ENCODE results near the gene MFRP.
"Not testable (repeated sequence)": the region's sequence is repeated elsewhere in the genome, so short reads cannot be mapped to it uniquely, and the experiment has no call there.

Gene MFRP

DNA sequence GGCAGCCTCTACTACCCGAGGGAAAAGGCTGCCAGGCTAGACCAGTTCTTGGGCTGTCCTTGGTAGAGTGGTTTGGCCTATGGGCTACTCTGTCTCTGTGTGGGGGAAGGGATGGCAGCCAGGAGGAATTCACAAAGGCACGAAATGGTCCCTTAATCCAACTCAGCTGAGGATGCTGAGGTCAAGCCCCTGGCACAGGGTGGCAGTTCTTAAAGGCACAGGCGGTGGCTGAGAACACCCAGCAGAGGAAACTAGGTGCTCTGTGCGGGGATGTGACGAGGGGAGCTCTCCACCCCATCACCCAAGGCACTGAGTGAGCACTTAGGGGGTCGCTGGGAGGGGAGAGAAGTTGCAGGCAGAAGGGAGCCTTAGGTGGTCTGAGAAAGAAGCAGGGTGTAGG, at the start of gene MFRP:
TSS of gene MFRP (minus strand) at position 101 of the 400 bp plus-strand sequence. CDS start 192 bp downstream, outside the sequence.
- no peak for DNase-seq

DNA sequence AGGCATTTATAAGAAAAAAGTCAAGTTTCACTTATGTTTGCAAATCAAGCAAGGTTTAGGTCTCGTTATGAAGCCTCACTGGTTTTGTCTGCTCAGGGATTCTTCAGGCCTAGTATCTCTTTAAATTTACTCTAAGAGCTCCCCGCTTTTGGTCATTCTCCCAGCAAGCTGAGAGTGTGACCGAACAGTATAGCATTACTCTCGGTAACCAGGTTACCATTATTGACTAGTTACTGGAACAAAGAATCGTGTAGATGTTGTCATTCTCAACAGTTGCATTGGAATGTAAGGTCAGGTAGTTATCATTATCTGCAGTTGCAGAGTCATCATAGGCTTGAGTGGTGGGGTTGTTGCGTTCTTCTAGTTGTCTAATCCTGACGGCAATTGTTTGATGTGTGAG, 44.8 kb upstream of the MFRP start:
- DNase-seq: no peak

DNA sequence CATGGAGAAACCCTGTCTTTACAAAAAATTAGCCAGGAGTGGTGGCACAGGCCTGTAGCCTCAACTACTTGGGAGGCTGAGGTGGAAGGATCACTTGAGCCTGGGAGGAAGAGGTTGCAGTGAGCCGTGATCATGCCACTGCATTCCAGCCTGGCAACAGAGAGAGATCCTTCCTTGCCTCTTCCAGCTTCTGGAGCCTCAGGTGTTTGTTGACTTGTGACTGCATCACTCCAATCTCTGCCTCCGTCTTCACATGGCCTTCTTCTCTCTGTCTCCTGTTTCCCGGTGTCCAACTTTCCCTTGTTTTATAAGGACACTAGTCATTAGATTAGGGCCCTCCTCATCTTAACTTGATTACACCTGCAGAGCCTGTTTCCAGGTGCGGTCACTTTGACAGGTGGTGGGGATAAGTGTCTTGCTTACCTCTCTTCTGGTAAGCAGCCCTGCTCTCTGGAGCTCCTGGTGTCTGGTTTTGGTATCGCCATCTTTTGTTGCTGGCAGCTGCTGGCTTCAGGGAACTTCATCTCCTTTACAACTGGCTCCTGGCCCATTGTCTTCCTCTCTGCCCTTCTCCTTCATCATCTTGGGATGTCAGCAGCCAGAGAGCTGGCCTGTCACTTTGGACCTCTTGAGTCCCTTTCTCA, 43.2 kb upstream of the MFRP start:
- DNase-seq: peak; percentile 48

DNA sequence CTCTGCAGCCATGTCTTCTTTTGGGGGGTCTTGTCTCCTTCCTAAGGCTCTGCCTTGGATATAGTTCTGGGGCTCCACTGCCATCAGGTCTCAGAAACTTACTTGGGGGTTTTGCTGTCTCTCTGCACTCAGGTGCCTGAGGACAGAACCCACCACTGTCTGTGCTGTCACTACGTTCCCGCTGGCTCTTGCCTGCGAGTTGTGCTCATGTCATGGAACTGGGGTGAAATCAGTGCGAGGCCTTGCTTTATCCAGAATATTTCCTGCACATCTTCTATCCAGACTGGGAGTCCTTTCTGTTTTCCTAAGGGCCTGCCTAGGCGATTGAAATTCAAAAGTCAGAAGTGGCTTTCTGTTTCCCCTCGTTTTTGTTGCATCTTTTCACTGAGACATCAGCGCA, 41.6 kb upstream of the MFRP start:
- no peak for DNase-seq

DNA sequence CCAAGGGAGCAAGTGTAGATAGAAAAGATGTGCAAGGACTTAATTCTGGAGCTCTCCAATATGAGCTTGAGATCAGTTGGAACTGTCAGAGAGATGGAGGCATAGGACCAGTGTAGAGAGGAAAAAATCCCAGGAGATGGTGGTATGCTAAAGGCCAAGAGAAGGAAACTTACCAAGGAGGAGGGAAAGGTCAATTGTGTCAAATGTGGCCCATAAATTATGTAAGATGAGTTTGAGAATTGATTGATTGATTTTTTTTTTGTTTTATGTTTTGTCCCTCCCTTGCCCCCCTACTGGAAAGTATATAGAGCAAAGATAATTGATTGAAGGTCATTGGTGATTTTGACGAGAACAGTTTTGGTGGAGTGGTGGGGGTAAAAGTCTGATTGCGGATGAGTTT, 37.8 kb upstream of the MFRP start:
- no peak for DNase-seq

DNA sequence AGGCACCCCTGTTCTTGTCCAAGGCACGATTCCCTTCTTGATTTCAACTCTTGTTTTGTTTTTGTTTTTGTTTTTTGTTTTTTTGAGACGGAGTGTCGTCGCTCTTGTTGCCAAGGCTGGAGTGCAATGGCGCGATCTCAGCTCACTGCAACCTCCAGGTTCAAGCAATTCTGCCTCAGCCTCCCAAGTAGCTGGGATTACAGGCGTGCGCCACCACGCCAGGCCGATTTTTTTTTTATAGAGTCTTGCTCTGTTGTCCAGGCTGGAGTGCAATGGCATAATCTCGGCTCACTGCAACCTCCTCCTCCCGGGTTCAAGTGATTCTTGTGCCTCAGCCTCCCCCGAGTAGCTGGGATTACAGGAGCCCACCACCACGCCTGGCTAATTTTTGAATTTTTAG, 36.0 kb upstream of the MFRP start:
- not testable (repeated sequence) for DNase-seq

DNA sequence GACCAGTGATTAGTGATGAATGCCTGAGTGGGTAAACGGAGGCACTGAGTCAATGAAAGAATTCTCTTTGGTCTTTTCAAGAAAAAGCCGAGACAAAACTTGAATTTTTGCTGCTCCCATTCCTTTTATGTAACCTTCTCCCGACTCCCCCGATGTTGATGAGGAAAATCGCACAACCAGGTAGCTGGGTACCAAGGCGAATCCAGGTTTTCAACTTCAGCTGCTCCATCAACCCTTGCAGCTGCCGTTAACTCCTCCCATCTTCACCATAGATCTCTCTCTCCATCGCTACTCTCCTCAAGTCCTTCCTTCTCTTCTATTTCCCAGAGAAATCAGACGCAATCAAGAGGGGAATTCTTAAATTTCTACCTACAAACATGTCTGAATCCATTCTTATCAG, 35.6 kb upstream of the MFRP start:
- no peak for DNase-seq

DNA sequence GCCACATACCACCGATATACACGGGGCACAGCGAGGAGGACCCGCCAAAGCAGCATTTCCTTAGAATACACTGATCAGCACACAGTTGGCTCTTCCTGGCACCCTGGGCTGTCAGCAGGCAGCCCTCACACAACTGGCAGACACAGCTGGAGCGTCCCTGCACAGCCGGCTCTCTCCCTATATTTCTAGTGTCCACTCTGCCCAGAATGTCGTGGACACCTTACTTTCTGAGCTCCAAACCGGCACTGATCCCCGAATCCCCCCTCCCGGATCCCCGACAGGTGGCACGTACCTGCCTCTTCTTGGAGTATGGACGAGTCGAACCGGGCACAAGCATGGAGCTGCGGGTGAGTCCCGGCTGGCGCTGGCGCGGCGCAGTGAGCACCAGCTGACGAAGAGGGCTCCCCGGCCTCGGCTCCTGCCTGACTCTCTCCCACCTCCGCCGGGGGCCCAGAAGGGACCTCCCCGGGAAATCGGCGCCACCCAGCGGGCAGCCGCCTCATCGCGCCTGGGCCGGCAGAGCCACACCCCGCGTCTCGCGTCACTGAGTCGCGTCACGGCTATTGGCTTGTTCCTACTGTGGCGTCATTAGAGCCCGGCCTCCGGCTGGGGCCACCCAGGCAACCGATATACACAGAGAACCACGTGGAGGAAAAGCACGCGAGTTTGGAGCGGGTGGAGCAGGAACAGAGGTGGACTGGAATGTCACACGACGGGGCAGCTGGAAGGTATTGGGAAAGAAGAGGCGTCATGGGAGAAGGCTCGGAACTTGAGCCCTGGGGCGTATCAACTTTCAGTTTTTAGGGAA, 34.9 kb upstream of the MFRP start, which contains the start of gene USP2:
TSS of gene USP2 (minus strand) at position 510 of the 808 bp plus-strand sequence. CDS start 8,210 bp downstream, outside the sequence.
- DNase-seq: peak; percentile 99

DNA sequence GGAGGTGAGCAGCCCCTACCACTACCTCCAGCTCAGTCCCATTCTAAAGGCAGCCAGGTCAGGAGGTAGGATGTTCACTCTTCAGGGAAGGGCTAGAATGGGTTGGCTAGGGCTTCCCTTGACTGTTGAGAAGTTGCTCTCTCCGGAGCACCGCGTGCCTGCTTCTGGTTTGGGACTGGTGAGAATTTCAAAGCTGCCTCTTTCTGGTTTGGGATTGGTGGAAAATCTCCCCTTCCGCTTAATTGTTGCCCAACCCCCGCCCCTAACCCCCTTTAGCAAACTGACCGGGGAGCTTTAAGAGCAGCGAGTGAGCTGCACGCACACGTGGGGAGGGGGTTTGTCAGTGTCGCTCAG, 34.3 kb upstream of the MFRP start:
- peak; percentile 68 for DNase-seq

DNA sequence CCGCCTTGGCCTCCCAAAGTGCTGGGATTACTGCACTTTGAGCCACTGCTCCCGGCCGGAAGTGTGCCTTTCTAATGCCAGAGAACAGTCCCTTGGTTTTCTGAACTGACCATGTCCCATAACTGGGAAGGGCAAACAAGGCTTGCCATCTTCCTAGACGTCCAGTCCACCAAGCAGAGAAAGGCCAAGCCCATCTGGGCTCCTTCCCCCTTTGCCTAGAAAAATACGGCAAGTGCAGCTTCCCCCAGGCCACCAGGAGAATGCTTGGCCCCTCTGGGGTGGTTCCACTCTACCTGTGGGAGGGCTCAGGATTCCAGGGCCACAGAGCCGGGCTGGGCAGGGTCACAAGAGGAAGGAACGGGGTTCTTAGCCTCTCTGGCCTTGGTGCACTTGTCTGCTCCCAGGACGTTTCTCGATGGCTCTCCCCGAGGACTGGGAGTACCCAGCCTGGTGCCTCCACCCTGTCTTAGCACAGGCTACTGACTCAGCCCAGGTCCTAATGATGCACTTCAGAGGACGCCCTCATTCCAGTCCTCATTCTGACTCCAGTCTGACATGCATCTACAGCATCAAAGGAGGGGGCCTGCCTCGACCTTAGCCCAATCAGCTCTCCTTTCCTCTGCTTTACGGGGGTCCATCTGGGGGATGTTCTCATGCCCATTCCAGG, 33.8 kb upstream of the MFRP start:
- peak; percentile 45 for DNase-seq

DNA sequence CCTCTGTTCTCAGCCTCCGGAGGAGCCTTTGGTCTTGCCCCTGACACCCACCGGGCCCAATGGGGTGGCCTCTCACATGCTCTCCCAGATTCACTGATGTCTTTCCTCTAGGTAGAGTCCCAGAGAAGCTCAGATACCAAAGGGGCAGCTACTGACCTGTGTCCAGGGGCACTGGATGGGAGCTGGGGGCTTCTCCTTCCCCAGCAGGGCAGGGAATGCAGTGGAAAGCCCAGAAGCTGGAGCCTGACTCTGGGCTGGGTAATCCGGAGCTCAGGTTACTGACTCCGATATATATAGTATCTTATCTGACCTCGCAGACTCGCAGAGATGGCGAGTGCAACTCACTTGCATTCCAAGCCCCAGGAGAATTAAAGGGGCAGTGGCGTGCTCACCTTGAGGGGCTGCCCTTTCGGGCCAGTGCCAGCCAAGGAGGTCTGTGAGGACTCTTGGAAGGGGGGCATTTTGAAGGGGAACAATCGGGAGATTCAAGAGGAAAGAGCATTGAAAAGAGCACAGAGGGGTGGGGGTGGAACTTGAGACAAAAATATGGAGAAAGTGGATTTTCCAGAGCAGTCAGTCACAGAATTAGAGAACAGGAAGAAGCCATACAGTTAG, 32.5 kb upstream of the MFRP start:
- DNase-seq: peak; percentile 76

DNA sequence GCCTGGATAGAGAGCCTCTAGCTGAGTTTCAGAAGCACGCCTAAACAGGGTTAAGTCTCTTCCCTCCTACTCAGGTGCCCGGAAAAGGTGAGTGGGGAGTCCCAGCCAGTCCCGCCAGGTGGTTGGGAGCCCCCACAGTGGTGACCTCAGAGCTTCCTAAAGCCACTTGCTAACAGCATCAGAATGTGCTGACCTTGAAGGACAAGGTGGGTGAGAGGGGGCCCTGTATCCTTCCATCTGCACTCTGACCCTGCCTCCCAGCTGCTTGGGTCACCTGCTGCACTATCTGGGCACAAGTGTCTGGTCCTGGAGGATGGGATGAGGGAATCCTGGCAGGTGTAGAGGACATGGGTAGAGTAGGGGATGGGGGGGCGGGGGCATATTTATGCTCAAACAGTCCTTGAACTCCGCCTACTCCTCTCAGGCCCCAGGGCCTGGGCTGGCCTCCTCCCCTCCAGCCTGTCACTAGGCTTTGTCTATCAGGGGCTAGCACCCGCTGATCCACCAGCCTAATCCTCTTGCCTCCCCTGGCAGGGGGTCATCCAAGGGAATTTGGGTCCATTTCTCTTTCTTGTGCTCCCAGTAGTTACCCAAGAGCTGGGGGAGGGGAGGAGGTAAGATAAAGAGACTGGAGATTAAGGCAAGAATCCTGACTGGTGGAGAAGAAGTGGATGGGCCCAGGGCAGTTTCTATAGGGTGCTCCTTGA, 31.6 kb upstream of the MFRP start:
- peak; percentile 64 for DNase-seq

DNA sequence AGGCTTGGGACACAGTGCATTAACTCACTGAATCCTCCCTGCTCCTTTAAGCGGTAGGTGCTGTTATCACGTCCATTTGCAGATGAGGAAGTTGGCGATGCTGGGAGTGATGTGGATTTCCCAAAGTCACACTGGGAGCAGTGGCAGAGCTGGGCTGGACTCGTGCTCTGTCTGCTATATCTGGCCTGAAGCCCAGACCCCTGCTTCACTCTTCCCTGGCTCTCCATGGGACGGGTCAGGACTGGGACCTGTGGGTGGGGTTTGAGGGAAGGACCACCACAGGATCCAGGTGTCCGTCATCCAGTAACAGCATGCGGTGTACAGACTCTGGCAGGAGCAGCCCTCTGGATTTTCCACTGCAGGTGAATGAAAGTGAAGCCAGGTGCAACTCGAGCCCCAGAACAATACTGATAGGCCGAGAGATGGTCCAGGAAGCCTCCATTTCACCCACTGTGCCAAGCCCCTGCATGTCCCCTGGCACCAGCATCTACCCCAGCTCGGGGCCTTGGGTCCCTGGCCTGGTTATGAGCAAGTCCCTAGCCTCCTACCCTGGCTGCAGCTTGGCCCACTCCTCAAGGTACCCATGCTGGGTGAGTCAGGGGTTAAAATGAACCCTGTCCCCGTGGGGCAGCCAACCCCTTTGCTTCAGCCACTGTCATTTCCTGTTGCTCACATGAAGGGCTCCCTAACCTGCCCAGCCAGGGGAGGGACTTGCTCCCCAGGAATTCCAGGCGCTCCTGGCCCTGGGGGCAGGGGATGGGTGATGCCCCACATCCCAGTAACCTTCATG, 30.8 kb upstream of the MFRP start:
- DNase-seq: peak; percentile 72

DNA sequence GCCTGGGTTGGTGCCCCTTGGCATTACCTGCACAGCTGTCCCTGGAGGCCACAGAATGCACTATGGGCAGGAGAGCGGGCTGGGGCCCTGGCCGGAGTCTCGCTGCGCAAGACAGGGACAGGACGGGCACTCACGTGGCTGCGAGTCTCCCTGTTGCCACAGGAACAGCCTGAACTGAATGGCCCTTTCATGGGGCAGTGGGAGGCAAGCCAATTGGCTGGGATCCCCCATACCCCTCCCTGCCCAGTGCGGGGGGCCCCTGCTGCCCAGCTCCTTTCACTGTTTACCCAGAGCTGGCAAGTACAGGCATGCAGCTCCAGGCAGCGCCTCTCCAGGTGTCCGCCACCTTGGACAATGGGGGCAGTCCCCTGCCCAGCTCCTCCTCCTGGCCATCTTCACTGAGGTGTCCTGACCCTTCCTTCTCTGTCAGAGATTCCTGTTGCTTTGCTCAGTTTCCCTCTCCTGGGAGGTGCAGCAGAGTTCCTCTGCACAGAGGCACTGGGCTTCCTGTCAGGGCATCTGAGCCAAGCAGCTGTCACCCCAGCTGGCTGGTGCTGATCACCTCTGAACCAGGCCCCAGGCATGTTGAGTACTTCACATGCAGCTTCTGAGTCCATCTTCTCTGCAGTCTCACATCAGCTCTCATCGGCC, 29.8 kb upstream of the MFRP start:
- DNase-seq: peak; percentile 41

DNA sequence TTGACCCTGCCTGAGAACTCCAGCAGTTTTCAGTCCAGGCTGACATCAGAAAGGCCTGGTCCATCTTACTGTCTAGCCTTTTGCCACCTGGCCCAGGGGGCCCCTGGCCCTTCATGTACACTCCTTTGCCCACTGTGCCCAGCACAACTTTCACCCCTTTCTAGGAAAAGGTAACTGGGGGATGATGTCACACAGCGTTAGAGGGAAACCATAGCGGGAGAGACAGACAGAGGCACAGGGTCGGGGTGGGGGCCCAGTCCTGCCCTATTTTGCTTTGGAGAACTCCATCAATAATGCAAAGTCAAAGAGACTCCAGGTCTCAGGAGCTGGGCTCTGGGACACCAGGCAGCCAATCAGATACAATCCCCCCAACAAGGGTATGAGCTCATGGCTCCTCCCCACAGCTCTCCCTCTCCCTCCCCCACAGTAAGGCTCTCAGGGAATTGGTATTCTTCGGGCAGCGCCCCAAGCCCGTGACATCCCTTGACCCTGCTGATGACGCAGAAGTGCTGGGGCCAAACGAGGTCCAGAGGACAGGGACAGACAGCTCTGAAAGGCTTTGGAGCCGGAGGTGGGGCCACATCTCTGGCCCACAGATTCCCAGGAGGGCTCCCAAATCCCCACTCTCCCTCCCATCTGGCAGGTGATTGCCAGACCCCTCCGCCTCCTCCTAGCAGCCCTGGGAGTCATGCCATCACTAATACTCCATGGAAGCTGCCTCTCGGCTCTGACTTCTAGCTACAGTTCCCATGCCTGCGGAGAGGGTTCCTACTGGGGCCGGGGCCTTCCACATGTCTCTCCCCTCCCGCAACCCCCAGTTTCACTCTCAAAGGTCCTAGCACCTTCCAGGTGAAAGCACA, 29.1 kb upstream of the MFRP start:
- DNase-seq: no peak

DNA sequence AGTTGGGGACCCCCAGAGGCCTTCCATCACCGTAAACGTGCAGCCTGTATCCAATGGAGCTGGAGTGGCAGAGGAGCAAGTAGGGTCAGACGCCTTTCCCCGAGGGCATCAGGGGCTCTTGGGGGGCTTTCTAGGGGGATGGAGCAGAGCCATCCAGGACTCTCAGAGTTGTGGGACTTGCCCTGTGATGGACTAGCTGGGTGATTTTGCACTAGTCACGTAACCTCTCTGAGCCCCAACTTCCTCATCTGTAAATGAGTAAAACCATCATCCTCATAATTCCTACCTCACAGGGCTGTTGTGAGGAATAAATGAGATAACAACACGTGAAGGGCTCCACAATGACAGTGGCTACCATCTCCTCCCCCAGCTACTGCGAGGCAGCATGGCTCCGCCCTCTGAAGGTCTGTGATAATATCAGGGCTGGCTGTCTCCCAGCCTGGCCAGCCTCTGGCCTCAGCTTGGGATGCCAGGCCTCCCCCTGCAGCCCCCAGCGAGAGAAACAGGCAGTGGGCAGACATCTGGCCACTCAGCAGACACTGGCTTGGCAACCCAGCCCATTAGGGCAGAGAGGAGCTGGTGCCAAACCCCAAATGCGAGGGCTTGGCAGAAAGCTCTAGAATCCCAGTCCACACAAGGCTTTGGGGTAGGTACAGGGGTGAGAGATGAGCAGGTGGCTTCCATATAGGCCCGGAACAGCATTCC, 28.3 kb upstream of the MFRP start:
- DNase-seq: peak; percentile 88

DNA sequence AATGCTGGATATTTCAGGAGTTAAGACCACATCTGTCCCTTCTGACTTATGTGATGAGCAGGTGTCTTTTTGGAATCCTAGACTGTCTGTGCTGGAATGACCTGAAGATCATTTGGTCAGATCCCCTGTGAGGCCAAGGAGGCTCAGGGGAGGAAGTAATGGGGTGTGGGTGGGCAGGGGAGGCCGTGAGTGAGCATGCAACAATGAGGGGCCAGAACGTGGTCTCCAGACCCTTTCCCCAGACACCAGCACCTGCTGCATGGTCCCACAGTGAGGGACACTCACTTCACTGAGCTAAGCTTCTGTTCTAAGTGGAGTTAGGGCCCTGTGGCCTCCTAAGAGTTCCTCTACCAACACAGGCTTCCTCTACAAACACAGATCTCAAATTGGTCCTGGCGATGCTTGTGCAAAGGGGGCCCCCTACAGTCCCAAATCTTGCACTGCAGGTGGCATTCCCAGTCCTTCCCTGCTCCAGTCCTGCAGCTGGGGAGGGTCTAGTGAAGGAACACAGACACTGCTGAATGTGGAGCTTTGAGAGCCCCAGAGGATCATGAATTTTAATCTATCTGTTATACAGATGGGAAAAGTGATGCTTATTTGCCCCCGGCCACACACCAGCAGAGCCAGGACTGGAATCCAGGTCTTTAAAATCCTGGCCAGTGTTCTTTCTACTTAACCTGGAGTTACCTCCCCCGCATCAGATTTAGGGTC, 27.6 kb upstream of the MFRP start:
- DNase-seq: peak; percentile 83

DNA sequence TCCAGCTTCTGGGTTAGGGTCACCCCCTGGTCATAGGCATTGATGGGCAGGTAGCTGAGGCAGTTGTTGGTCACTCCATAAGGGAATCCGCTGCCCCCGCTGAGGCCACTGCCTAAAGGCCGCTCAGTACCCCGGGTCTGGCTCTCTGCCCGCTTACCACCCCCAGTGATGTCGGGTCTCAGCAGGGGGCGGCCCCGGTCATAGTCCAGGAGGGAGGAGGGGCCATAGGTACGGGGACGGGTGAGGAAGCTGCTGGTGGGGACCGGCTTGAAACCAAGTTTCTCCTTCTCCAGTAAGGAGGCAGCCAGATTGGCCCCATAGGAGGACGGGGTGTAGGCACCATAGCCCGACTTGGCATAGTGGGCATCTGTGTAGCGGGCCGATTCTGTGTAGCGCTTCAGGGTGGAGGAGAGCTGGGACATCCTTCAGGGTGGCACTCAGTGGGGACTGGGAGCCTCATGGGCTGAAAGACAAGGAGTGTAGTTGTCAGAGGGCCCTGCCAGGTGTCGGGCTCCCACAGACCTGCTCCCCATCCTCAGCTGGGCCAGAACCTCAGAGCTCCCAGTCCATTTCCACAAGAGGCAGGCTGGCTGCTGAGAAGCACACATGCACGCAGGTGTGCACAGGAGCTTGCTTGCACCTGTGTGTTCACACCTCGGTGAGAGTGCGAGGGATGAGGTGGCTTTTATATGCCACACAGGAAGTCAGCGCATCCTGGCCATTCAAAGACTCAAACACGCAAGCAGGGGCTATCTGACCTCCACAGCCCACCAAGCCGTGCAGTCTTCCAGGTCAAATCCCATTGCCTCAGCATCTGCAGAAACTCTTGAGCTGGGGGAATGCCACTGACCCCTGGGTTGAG, 26.8 kb upstream of the MFRP start:
- DNase-seq: no peak

Measured in OCI-M1 (cell line).